ENCODE results near the gene NXPE1.
"Not testable (repeated sequence)": the region's sequence is repeated elsewhere in the genome, so short reads cannot be mapped to it uniquely, and the experiment has no call there.

The NXPE1 gene

DNA sequence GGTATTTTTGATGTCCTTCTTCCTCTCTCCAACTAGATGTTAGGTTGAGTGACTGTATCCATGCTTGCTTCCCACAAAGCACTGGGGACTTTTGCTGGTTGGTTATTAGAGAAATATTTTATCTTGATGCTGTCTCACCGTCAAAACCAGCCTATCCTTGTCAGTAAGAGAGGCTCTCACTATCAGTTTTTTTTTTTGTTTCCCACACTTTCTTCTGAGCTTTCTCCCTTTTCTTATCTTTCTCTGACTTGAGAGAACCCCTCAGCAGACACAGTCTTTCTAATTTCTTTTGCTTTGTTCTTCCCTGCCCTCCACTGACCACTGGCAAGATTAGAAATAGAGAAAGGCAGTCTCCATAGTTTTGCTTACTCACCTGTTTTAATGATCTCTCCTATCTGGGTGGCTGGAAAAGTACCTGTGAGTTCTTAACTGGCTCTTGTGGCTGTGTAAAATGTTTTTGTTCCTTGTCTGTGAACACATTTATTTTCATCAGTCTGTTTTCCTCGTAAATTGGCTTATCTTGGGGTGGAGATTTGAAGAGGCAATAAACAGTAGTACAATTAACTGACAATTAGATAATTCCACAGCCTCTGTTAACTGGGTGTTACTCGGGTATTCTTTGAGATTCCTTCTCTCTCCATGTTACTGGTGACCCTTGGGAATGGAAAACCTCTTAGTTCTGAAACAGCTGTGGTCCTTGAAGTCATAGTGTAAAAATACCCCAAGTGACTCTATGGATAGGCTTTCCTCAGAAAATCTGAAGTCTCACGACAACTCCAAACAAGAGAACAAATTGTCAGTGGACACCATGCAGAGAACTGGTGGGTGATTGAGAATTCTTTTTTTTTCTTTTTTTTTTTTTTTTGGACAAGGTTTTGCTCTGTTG, at the start of gene NXPE1:
NXPE1 (minus strand) TSS at position 457 of the 886 bp plus-strand sequence. CDS start 8,680 bp downstream, outside the sequence.
- no peak for DNase-seq

DNA sequence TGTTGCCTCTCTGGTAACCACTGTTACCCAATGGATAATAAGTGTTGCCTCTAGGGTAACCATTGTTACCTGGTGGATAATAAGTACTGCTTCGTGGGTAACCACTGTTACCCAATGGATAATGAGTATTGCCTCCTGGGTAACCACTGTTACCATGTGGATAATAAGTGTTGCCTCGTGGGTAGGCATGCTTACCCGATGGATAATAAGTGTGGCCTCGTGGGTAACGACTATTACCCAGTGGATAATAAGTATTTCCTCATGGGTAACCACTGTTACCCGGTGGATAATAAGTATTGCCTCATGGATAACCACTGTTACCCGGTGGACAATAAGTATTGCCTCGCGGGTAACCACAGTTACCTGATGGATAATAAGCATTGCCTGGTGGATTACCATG, 49.7 kb upstream of the NXPE1 start:
- DNase-seq = no peak

- not testable (repeated sequence) for DNase-seq
Observed at GRCh38 chr11:114608605-114609004, 48.9 kb upstream of the NXPE1 start.

GRCh38 chr11:114607753-114608459, 48.2 kb upstream of the NXPE1 start:
- no peak for DNase-seq

DNA sequence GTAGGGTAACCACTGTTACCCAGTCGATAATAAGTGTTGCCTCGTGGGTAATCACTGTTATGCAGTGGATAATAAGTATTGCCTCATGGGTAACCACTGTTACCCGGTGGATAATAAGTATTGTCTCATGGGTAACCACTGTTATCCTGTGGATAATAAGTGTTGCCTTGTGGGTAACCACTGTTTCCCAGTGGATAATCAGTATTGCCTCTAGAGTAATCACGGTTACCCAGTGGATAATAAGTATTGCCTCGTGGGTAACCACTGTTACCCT, 47.1 kb upstream of the NXPE1 start:
- not testable (repeated sequence) for DNase-seq

GRCh38 chr11:114606003-114606801, 46.5 kb upstream of the NXPE1 start:
- no peak for DNase-seq

GRCh38 chr11:114605370-114605769, 45.7 kb upstream of the NXPE1 start:
- no peak for DNase-seq

GRCh38 chr11:114604886-114605285, 45.2 kb upstream of the NXPE1 start:
- DNase-seq = no peak

DNA sequence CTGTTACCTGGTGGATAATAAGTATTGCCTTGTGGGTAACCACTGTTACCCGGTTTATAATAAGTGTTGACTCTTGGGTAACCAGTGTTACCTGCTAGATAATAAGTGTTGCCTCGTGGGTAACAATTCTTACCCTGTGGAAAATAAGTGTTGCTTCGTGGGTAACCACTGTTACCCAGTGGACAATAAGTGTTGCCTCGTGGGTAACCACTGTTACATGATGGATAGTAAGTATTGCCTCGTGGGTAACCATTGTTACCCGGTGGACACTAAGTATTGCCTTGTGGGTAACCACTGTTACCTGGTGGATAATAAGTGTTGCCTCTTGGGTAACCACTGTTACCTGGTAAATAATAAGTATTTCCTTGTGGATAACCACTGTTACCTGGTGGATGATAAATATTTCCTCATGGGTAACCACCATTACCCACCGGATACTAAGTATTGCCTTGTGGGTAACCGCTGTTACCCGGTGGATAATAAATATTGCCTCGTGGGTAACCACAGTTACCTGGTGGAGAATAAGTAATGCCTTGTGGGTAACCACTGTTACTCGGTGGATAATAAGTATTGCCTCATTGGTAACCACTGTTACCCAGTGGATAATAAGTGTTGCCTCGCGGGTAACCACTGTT, 44.6 kb upstream of the NXPE1 start:
- DNase-seq = no peak

DNA sequence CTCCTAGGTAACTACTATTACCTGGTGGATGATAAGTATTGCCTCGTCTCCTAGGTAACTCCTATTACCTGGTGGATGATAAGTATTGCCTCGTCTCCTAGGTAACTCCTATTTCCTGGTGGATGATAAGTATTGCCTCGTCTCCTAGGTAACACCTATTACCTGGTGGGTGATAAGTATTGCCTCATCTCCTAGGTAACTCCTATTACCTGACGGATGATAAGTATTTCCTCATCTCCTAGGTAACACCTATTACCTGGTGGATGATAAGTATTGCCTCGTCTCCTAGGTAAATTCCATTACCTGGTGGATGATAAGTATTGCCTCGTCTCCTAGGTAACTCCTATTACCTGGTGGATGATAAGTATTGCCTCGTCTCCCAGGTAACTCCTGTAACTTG, 43.5 kb upstream of the NXPE1 start:
- DNase-seq = not testable (repeated sequence)

DNA sequence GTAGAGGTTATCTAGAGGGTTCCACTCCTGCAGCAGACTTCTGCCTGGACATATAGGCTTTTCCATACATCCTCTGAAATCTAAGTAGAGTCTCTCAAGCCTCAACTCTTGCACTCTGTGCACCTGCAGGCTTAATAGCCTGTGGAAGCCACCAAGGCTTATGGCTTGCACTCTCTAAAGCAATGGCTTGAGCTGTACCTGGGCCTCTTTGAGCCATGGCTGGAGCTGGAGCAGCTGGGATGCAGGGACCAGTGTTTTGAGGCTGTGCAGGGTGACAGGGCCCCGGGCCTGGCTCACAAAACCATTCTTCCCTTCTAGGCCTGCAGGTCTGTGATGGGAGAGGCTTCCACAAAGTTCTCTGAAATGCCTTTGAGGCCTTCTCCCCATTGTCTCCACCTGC, 38.8 kb upstream of the NXPE1 start:
- no peak for DNase-seq

GRCh38 chr11:114596175-114596919, 36.7 kb upstream of the NXPE1 start:
- no peak for DNase-seq

- no peak for DNase-seq
Observed at GRCh38 chr11:114595571-114595970, 35.9 kb upstream of the NXPE1 start, which contains the start of gene NXPE4. TSS of gene NXPE4 (minus strand) at chr11:114595786. CDS start at chr11:114594759, 1,027 bp downstream.

DNA sequence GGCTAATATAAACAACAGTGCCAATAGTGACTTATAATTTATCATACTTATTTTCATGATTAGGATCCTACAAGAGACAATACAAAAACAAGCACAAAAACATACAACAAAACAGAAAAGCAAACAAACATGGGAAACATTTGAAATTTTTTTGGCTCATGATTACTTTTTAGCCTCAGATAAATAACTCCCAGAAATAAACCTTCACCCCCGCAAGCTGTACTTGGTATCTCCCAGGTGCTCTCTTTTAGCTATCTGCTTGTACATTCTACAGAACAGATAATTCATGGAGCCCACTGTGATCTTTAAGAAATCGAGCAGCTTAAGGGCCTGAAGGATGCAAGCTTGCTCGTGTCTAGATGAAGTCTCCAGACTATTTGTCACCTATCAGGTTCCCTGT, 35.0 kb upstream of the NXPE1 start:
- no peak for DNase-seq

DNA sequence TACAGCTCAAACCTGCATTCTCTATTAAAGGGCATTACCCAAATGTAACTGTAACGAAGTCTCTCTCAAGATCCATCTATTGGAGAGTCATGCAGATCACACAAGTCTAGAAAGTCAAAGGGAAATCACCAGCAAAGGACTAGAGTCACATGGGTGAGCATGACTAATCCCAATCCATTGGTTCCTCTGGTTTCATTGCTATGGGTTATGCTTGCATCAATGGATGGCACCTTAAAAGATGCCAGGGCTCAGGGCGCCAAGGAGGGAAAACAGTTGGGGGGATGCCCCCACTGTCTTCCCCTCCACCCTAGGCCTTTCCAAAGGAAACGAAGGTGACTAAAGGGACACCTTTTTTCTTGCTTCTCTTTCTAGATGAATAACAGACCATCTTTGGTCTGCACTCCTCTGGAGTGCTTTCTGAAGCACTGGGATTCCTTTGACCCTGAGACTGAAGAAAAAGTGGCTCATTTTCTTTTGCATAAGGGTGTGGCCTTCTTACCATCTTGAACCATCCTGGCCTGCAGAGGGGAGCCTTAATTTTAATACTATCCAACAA, 27.8 kb upstream of the NXPE1 start:
- no peak for DNase-seq

- DNase-seq = no peak
Observed at GRCh38 chr11:114586797-114587196, 27.1 kb upstream of the NXPE1 start.

- no peak for DNase-seq
Observed at GRCh38 chr11:114571712-114572111, 12.0 kb upstream of the NXPE1 start.

GRCh38 chr11:114569801-114570200, 10.1 kb upstream of the NXPE1 start:
- no peak for DNase-seq

GRCh38 chr11:114566276-114566675, 6.6 kb upstream of the NXPE1 start:
- no peak for DNase-seq

- no peak for DNase-seq
Observed at GRCh38 chr11:114564831-114565230, 5.2 kb upstream of the NXPE1 start.

DNA sequence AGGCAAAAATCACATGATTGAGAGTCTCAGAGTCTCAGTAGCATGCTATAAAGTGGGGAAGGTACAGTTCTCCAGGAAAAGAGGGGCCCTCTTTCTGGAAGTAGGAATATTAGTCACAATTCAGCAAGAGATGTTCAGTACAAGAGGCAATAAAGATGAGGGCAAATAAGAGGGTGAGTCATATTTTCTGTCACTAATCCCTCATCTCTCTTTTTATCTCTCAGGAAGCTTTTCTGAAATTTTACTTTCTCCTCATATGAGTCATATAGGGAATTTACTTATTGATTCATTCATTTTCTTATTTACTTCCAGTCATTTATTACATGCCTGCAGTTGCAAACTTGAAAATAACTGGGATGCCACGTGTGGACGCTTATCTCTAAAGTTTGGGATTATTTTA, 3.4 kb upstream of the NXPE1 start:
- DNase-seq = no peak

Measured in NCI-H1694 treated with DMSO at 0.1 percent for 48 hours (cell line).